Measurements from ENCODE around the gene USP22.
"Not testable (repeated sequence)": the region's sequence is repeated elsewhere in the genome, so short reads cannot be mapped to it uniquely, and the experiment has no call there.

USP22 gene

GRCh38 chr17:21042458-21043295, at the start of gene USP22:
Gene USP22 (minus strand): TSS chr17:21043011. CDS start chr17:21042835, 176 bp downstream.
- DNase-seq (ENCODE audit: low spot score), result peak; percentile 90

- DNase-seq (ENCODE audit: low spot score), result peak; percentile 26
Measured at GRCh38 chr17:21090902-21091618, 48.2 kb upstream of the USP22 start.

- no peak for DNase-seq (ENCODE audit: low spot score)
Measured at GRCh38 chr17:21089933-21090901, 47.4 kb upstream of the USP22 start.

GRCh38 chr17:21089145-21089544, 46.3 kb upstream of the USP22 start:
- DNase-seq (ENCODE audit: low spot score), result no peak

GRCh38 chr17:21085707-21086106, 42.9 kb upstream of the USP22 start:
- no peak for DNase-seq (ENCODE audit: low spot score)

- DNase-seq (ENCODE audit: low spot score), result not testable (repeated sequence)
Measured at GRCh38 chr17:21085280-21085679, 42.5 kb upstream of the USP22 start.

- DNase-seq (ENCODE audit: low spot score), result no peak
Measured at GRCh38 chr17:21082001-21082436, 39.2 kb upstream of the USP22 start.

GRCh38 chr17:21079196-21079595, 36.4 kb upstream of the USP22 start:
- no peak for DNase-seq (ENCODE audit: low spot score)

- no peak for DNase-seq (ENCODE audit: low spot score)
Measured at GRCh38 chr17:21078016-21078780, 35.4 kb upstream of the USP22 start.

GRCh38 chr17:21077281-21077680, 34.5 kb upstream of the USP22 start:
- DNase-seq (ENCODE audit: low spot score), result no peak

- DNase-seq (ENCODE audit: low spot score), result no peak
Measured at GRCh38 chr17:21076242-21076641, 33.4 kb upstream of the USP22 start.

- DNase-seq (ENCODE audit: low spot score), result no peak
Measured at GRCh38 chr17:21075739-21076085, 32.9 kb upstream of the USP22 start.

- DNase-seq (ENCODE audit: low spot score), result peak; percentile 38
Measured at GRCh38 chr17:21072745-21073197, 30.0 kb upstream of the USP22 start.

- DNase-seq (ENCODE audit: low spot score), result no peak
Measured at GRCh38 chr17:21066394-21066793, 23.6 kb upstream of the USP22 start.

- no peak for DNase-seq (ENCODE audit: low spot score)
Measured at GRCh38 chr17:21061971-21062526, 19.2 kb upstream of the USP22 start.

- no peak for DNase-seq (ENCODE audit: low spot score)
Measured at GRCh38 chr17:21061158-21061835, 18.5 kb upstream of the USP22 start.

GRCh38 chr17:21059761-21060160, 16.9 kb upstream of the USP22 start:
- no peak for DNase-seq (ENCODE audit: low spot score)

- no peak for DNase-seq (ENCODE audit: low spot score)
Measured at GRCh38 chr17:21058098-21058893, 15.5 kb upstream of the USP22 start.

- not testable (repeated sequence) for DNase-seq (ENCODE audit: low spot score)
Measured at GRCh38 chr17:21053056-21053455, 10.2 kb upstream of the USP22 start.
